PFSK-1 (cell line): ENCODE results near the gene PUDP.

ENCODE experiments used
- POLR2AphosphoS5 ChIP-seq: IDR thresholded peaks from 2 replicates; pipeline ENCODE4 v1.6.1; 2012; ENCODE audit warnings: low read depth, mild to moderate bottlenecking, control low read depth, low read length, moderate library complexity
- REST ChIP-seq, 2 experiments: IDR thresholded peaks; 2 replicates each; pipeline versions ENCODE4 v1.6.1 to v1.8.0; 2011 to 2012; ENCODE audit warnings: low read depth in 2 of 2, low read length in 2 of 2, control low read depth in 1 of 2, inconsistent platforms in 1 of 2, mild to moderate bottlenecking in 1 of 2, moderate library complexity in 1 of 2; ENCODE audit not compliant: insufficient read depth in 1 of 2
- TAF1 ChIP-seq: IDR thresholded peaks from 2 replicates; pipeline ENCODE4 v1.6.1; 2012; ENCODE audit warnings: low read length, control low read depth, borderline replicate concordance; ENCODE audit not compliant: insufficient read depth

DNA sequence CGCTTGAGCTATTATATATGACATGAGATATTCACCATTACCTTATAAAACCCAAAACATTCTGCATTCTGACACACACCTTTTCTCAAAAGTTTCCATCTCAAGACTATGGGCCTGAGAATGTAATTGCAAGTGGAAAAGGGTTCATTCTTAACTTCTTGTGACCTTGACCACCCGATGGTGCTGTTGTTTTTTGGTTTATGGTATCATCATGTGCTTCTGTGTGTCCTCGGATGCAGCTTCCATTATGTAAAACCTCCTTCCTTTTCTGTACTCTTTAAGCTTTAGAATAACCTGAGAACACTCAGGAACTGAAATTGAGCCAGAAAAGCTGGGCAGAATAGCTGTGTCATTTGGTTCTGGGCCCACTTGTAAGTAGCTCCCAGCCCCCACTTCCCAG lies 16.2 kb upstream of the PUDP start:
- TF ChIP-seq REST (IDR thresholded peaks at IDR 0.05; ENCODE audit: insufficient read depth in 1 of 2, low read depth in 2 of 2, low read length in 2 of 2): no peak
- TF ChIP-seq POLR2AphosphoS5: no peak
- no peak for TF ChIP-seq TAF1
